Measurements from ENCODE around the gene PRRC2B.
"Not testable (repeated sequence)": the region's sequence is repeated elsewhere in the genome, so short reads cannot be mapped to it uniquely, and the experiment has no call there.

Gene PRRC2B

GRCh38 chr9:131387394-131387793 lies 6.5 kb upstream of the PRRC2B start:
- DNase-seq (ENCODE audit: low read depth), result no peak

- DNase-seq (ENCODE audit: low read depth), result no peak
Measured at GRCh38 chr9:131391020-131391419, 2.9 kb upstream of the PRRC2B start.

GRCh38 chr9:131391504-131391903 lies 2.4 kb upstream of the PRRC2B start:
- DNase-seq (ENCODE audit: low read depth), result no peak

- no peak for DNase-seq (ENCODE audit: low read depth)
Measured at GRCh38 chr9:131394464-131395156, 724 bp downstream of the PRRC2B start.

GRCh38 chr9:131395157-131396098 lies 1.5 kb downstream of the PRRC2B start:
- DNase-seq (ENCODE audit: low read depth), result no peak

- DNase-seq (ENCODE audit: low read depth), result not testable (repeated sequence)
Measured at GRCh38 chr9:131396099-131396479, 2.2 kb downstream of the PRRC2B start.

- no peak for DNase-seq (ENCODE audit: low read depth)
Measured at GRCh38 chr9:131396626-131397025, 2.7 kb downstream of the PRRC2B start.

- no peak for DNase-seq (ENCODE audit: low read depth)
Measured at GRCh38 chr9:131397100-131397790, 3.4 kb downstream of the PRRC2B start.

GRCh38 chr9:131398204-131398603 lies 4.3 kb downstream of the PRRC2B start:
- DNase-seq (ENCODE audit: low read depth), result no peak

- DNase-seq (ENCODE audit: low read depth), result no peak
Measured at GRCh38 chr9:131399972-131400371, 6.1 kb downstream of the PRRC2B start.

- no peak for DNase-seq (ENCODE audit: low read depth)
Measured at GRCh38 chr9:131400627-131401026, 6.7 kb downstream of the PRRC2B start.

GRCh38 chr9:131402073-131402472 lies 8.2 kb downstream of the PRRC2B start:
- peak; percentile 73 for DNase-seq (ENCODE audit: low read depth)

- DNase-seq (ENCODE audit: low read depth), result peak; percentile 95
Measured at GRCh38 chr9:131402738-131403492, 9.0 kb downstream of the PRRC2B start.

- no peak for DNase-seq (ENCODE audit: low read depth)
Measured at GRCh38 chr9:131403493-131403773, 9.5 kb downstream of the PRRC2B start.

- DNase-seq (ENCODE audit: low read depth), result peak; percentile 57
Measured at GRCh38 chr9:131404581-131404980, 10.7 kb downstream of the PRRC2B start.

GRCh38 chr9:131404987-131405386 lies 11.1 kb downstream of the PRRC2B start:
- no peak for DNase-seq (ENCODE audit: low read depth)

- peak; percentile 60 for DNase-seq (ENCODE audit: low read depth)
Measured at GRCh38 chr9:131405428-131405827, 11.5 kb downstream of the PRRC2B start.

- no peak for DNase-seq (ENCODE audit: low read depth)
Measured at GRCh38 chr9:131405858-131406537, 12.1 kb downstream of the PRRC2B start.

- no peak for DNase-seq (ENCODE audit: low read depth)
Measured at GRCh38 chr9:131406563-131407436, 12.9 kb downstream of the PRRC2B start.

- no peak for DNase-seq (ENCODE audit: low read depth)
Measured at GRCh38 chr9:131407717-131408195, 13.9 kb downstream of the PRRC2B start.

Data from stromal cell of bone marrow (primary cell).